GM19468 (cell line): ENCODE data around the gene DLGAP1.
"Not testable (repeated sequence)": the region's sequence is repeated elsewhere in the genome, so short reads cannot be mapped to it uniquely, and the experiment has no call there.

ENCODE experiments used
- ATAC-seq: cut with Tn5 transposase; IDR thresholded peaks from one replicate; pipeline ENCODE4 v1.9.1; 2021; ENCODE audit warnings: mild to moderate bottlenecking, moderate library complexity, moderate number of reproducible peaks; ENCODE audit not compliant: unreplicated experiment; ENCODE audit errors: extremely low read depth

The DLGAP1 gene

DNA sequence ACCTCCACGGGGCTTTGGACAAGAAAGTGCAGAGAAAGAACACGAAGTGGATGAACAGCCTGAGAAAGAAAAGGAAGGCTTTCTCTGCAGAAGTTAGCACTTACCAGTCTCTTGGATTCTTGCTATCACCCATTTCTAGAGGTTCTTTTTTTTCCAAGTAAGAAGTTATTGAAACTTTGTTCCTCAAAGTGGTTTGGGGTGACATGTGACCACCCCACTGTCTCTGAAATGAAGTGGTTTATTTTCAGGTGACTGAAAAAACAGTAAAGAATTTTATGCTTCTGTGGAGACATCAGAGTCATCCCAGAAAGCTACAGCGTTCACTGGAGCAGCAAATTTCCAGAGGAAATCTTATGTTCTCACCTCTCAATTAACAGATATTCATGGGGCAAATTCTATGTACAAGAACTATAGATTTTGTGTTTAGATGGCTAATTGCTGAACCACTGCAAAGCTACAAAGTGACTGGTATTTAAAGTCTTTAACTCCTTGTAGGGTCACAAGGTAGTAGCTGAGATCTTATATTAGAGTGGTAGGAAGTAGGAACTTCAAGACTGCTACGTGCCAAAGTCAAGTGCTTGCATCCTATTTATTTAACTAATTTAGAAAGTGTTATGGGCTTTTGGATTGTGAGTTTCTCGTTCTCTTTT is 737.6 kb downstream of the DLGAP1 start:
- no peak for ATAC-seq

GRCh38 chr18:3716116-3716660 is 738.9 kb downstream of the DLGAP1 start:
- no peak for ATAC-seq

DNA sequence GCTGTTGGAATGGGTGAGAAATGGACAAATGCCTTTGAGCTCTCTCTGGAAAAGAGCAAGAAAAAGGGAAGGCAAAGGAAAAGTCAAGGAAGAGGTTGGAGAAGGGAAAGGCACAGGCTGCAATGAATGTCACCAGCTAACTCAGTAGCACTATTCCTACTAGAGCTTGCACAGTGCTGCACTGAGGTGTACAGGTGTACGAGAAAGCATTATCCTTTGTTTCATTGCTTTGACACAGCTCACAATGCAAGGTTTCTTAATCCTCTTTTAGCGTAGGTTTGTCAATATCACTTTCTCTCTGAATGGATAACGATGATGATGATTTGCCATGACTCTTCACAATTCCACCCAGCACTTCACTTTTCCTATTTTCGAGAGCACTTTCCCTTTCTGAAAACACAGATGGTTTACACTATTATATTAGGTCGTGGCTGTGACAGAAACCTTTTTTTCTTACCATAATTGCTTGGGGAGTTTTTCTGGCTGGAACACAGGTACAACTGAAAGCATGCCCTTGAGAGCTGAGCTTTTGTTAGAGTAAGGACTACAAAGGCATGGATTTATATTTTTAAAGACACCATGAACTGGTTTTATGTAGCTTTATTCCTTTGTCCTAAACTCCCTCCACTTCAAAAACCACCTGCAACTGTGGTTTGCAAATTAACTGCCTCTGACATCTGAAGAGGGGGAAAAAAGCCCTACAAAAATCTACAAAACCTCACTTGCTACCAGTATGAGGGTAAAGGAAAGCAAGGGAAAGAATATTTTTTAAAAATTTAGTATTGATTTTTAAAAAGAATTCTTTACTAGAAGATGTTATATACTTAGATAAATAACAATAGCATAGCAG is 739.7 kb downstream of the DLGAP1 start:
- no peak for ATAC-seq

GRCh38 chr18:3713708-3714107 is 741.4 kb downstream of the DLGAP1 start:
- ATAC-seq = no peak

- no peak for ATAC-seq
Observed at GRCh38 chr18:3713166-3713565, 741.9 kb downstream of the DLGAP1 start.

DNA sequence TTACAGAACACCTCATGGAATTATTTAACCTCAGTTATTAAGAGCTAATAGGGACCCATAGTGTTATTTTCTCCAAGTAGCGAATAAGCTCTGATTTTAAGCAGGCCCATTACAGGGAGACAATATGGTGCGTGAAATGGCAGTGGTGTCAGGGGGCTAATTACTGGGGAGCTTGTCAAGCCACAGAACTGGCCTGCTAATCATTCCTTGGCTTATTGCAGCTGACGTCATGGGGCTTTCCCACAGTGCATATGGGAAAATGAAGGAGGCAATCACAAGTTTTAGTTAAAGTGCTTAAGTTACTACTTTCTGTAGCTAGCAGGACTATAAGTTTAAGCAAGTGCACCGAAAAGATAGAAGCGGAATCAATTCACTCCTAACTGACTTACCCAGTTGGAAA is 742.6 kb downstream of the DLGAP1 start:
- ATAC-seq = no peak

- ATAC-seq = no peak
Observed at GRCh38 chr18:3710712-3711301, 744.3 kb downstream of the DLGAP1 start.

- no peak for ATAC-seq
Observed at GRCh38 chr18:3709205-3709604, 745.9 kb downstream of the DLGAP1 start.

DNA sequence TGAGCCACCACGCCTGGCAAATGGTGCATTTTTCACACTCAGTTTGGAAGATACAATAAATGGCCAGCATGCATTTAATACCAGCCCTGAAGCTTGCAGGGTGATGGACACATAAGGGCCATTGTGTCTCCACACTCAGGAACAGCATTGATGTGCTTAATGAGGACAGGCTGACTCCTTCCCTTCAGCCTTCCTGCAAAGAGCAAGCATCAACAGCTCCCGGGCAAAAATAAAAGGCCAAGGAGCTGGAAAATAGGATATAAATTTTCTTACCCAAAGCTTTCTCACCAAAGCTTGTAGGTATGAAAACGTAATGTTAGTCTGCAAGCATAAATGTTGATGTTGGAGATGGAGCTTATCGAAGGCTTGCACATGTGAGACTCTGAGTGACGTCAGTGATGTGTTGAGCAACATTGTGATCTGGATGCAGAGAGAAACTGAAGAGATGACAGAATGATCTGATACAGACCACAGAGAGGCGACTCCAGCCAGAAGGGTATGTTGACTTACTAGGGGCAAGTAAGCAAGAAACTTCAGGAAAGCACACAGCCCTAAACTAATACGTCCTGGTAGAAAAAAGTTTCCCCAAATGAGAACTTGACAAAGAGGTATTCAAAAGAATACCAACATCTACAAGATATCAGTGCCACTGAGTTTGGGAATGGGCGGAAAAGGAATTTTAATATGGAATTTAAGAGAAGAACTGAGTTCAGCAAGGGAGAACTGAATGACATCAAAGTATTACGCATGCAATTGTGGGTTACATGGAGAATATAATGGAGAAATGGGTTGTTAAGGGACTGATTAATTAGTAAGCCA is 748.6 kb downstream of the DLGAP1 start:
- no peak for ATAC-seq

- no peak for ATAC-seq
Observed at GRCh38 chr18:3704556-3705344, 750.4 kb downstream of the DLGAP1 start.

DNA sequence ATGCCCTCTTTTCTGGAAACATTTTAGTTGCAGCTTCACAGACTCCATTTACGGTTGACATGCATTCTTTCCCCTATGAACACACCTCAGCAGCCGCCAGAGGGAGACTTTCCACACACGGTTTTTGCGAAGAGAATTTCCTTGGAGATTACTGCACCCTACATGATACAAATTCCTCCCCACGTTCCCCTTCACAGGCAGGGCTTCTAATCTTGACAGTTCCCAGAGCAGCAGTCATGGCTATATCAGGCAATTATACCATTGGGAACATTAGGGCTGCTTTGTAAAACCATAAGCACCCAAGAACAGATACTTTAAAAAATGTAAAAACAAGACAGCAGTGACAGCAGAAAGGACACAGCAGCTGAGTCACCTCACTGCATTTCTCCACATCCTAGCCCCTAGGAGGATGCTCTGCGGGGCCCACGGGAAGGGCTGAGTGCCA is 751.4 kb downstream of the DLGAP1 start:
- no peak for ATAC-seq

- not testable (repeated sequence) for ATAC-seq
Observed at GRCh38 chr18:3699707-3700567, 755.2 kb downstream of the DLGAP1 start.

GRCh38 chr18:3694030-3694778 is 760.9 kb downstream of the DLGAP1 start:
- not testable (repeated sequence) for ATAC-seq

GRCh38 chr18:3693410-3693809 is 761.7 kb downstream of the DLGAP1 start:
- ATAC-seq = no peak

- ATAC-seq = no peak
Observed at GRCh38 chr18:3692691-3693090, 762.4 kb downstream of the DLGAP1 start.

DNA sequence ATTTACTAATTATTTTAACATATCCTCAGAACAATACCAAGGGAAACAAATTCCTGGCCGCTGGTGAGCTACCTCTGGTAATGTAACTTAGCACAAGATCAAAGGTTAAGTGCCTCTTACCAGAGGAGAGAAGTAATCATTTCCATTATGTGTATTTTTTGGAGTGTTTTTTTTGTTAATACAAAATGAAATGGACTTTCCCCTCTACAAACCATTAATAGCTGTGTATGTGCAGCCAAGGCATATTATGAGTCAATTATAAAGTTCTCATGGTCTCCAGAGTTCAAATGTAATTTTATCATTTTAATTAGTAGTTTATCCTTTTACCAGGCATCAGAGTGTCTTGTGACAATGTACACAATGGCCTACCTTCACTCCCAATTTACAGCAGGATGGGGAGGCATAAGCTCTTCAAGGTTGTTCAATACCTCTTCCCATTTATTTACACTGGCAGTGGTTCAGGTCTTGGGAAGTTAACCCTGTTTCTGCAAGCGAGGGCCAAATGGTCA is 762.9 kb downstream of the DLGAP1 start:
- no peak for ATAC-seq

DNA sequence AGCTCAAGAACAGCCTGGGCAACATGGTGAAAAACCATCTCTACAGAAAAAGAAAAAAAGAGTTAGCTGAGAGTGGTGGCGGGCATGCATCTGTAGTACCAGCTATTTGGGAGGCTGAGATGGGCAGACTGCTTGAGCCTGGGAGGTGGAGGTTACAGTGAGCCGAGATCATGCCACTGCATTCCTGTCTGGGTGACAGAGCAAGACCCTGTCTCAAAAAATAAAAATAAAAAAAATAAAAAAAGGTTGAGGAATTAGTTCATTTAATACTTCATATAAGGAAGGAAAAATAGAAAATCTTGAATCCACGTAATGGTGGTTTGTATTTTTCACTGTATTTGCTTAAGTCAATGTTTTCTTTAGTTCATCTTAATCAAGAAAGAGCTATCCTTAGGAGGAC is 763.4 kb downstream of the DLGAP1 start:
- ATAC-seq = no peak

DNA sequence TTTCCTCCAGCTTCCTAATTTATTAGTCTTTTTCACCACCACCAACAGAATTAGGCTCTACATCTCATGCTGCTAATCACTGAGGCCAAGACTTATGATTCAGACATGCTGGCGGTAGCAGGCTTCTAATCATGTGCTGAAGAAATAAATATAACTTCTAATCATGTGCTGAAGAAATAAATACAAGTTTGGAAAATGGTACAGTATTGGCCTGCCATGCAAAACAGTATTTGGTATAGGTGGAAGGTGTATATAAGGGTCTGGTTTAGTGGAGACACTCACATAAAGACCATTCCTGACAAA is 764.4 kb downstream of the DLGAP1 start:
- ATAC-seq = no peak
